ENCODE results near the gene DBNDD1. TPM values are rescaled to one million over a fixed set of nuclear protein-coding genes. Genes with fewer than 3 reads are reported as not detected.

The DBNDD1 gene
- total and polyA plus RNA-seq, 2 experiments from 2014 or later = 63.3 to 90.8 TPM

DNA sequence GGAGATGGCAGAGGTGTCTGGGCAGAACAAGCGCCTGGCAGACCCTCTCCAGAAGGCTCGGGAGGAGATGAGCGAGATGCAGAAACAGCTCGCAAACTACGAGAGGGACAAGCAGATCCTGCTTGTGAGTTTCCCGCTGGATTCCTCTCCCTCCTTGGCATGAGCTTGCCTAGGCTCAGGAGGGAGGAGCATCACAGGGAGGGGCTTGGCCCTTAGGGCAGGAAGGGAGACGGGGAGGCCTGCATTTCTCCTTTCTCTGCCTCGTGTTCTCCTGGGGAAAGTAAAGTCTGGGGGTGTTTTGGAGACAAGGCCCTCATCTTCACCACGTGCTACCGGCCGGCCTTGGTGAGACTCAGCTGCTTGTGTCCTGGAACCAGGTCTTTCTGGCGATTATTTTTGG, 18.0 kb upstream of the DBNDD1 start:
- DNase-seq (ENCODE audit: low spot score) (no peak), ATAC-seq (no peak)
- Histone ChIP-seq H3K27ac (ENCODE audit: low read depth) (no peak overlapping the region), H3K36me3 (ENCODE audit: insufficient read depth) (no peaks in the 10 kb centered on the region; the same call in 1 of the 2 replicates), H3K79me2 (replicated peaks; ENCODE audit: insufficient read depth) (no peaks in the 10 kb centered on the region), H2AFZ (no peak overlapping the region), H3F3A (replicated peaks; ENCODE audit: low read depth) (0 out of 2 replicates have a peak, but pooled peaks cover 2% of the 10 kb centered on the region), H3K27me3 (ENCODE audit: insufficient read depth) (no peaks in the 10 kb centered on the region), H4K20me1 (replicated peaks; ENCODE audit: insufficient read depth) (no peaks in the 10 kb centered on the region), H3K9me2 (ENCODE audit: insufficient read depth) (no peaks in the 10 kb centered on the region), H3K4me1 (ENCODE audit: insufficient read depth) (no peaks in the 10 kb centered on the region), H3K4me3 (no peak overlapping the region), H3K4me2 (no peak overlapping the region)
- Mint-ChIP-seq H3K36me3 (ENCODE audit: low read depth) (peaks cover 60% of the 10 kb centered on the region), H3K27ac (no peak overlapping the region), H3K4me1 (peaks cover 7% of the 10 kb centered on the region), H3K27me3 (ENCODE audit: insufficient read depth, low read depth, poor library complexity) (peaks cover 13% of the 10 kb centered on the region), H3K9me3 (no peaks in the 10 kb centered on the region), H3K4me3 (no peak overlapping the region)
- TF ChIP-seq, protein P1, sequence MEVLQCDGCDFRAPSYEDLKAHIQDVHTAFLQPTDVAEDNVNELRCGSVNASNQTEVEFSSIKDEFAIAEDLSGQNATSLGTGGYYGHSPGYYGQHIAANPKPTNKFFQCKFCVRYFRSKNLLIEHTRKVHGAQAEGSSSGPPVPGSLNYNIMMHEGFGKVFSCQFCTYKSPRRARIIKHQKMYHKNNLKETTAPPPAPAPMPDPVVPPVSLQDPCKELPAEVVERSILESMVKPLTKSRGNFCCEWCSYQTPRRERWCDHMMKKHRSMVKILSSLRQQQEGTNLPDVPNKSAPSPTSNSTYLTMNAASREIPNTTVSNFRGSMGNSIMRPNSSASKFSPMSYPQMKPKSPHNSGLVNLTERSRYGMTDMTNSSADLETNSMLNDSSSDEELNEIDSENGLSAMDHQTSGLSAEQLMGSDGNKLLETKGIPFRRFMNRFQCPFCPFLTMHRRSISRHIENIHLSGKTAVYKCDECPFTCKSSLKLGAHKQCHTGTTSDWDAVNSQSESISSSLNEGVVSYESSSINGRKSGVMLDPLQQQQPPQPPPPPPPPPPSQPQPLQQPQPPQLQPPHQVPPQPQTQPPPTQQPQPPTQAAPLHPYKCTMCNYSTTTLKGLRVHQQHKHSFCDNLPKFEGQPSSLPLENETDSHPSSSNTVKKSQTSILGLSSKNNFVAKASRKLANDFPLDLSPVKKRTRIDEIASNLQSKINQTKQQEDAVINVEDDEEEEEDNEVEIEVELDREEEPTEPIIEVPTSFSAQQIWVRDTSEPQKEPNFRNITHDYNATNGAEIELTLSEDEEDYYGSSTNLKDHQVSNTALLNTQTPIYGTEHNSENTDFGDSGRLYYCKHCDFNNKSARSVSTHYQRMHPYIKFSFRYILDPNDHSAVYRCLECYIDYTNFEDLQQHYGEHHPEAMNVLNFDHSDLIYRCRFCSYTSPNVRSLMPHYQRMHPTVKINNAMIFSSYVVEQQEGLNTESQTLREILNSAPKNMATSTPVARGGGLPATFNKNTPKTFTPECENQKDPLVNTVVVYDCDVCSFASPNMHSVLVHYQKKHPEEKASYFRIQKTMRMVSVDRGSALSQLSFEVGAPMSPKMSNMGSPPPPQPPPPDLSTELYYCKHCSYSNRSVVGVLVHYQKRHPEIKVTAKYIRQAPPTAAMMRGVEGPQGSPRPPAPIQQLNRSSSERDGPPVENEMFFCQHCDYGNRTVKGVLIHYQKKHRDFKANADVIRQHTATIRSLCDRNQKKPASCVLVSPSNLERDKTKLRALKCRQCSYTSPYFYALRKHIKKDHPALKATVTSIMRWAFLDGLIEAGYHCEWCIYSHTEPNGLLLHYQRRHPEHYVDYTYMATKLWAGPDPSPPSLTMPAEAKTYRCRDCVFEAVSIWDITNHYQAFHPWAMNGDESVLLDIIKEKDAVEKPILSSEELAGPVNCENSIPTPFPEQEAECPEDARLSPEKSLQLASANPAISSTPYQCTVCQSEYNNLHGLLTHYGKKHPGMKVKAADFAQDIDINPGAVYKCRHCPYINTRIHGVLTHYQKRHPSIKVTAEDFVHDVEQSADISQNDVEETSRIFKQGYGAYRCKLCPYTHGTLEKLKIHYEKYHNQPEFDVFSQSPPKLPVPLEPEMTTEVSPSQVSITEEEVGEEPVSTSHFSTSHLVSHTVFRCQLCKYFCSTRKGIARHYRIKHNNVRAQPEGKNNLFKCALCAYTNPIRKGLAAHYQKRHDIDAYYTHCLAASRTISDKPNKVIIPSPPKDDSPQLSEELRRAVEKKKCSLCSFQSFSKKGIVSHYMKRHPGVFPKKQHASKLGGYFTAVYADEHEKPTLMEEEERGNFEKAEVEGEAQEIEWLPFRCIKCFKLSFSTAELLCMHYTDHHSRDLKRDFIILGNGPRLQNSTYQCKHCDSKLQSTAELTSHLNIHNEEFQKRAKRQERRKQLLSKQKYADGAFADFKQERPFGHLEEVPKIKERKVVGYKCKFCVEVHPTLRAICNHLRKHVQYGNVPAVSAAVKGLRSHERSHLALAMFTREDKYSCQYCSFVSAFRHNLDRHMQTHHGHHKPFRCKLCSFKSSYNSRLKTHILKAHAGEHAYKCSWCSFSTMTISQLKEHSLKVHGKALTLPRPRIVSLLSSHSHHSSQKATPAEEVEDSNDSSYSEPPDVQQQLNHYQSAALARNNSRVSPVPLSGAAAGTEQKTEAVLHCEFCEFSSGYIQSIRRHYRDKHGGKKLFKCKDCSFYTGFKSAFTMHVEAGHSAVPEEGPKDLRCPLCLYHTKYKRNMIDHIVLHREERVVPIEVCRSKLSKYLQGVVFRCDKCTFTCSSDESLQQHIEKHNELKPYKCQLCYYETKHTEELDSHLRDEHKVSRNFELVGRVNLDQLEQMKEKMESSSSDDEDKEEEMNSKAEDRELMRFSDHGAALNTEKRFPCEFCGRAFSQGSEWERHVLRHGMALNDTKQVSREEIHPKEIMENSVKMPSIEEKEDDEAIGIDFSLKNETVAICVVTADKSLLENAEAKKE (CRISPR knock-in tag; IDR thresholded peaks at IDR 0.05) = no peak
- TF ChIP-seq, protein P2, sequence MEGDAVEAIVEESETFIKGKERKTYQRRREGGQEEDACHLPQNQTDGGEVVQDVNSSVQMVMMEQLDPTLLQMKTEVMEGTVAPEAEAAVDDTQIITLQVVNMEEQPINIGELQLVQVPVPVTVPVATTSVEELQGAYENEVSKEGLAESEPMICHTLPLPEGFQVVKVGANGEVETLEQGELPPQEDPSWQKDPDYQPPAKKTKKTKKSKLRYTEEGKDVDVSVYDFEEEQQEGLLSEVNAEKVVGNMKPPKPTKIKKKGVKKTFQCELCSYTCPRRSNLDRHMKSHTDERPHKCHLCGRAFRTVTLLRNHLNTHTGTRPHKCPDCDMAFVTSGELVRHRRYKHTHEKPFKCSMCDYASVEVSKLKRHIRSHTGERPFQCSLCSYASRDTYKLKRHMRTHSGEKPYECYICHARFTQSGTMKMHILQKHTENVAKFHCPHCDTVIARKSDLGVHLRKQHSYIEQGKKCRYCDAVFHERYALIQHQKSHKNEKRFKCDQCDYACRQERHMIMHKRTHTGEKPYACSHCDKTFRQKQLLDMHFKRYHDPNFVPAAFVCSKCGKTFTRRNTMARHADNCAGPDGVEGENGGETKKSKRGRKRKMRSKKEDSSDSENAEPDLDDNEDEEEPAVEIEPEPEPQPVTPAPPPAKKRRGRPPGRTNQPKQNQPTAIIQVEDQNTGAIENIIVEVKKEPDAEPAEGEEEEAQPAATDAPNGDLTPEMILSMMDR (conservative IDR thresholded peaks at IDR 0.05; ENCODE audit: low read depth in 2 of 2) = no peak
- TF ChIP-seq, protein P3, sequence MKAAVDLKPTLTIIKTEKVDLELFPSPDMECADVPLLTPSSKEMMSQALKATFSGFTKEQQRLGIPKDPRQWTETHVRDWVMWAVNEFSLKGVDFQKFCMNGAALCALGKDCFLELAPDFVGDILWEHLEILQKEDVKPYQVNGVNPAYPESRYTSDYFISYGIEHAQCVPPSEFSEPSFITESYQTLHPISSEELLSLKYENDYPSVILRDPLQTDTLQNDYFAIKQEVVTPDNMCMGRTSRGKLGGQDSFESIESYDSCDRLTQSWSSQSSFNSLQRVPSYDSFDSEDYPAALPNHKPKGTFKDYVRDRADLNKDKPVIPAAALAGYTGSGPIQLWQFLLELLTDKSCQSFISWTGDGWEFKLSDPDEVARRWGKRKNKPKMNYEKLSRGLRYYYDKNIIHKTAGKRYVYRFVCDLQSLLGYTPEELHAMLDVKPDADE (IDR thresholded peaks at IDR 0.05) = no peak
- TF ChIP-seq EZH2phosphoT487 (IDR thresholded peaks at IDR 0.05; ENCODE audit: unreplicated experiment) (no peak), CREB1 (CRISPR knock-in tag; IDR thresholded peaks at IDR 0.05; ENCODE audit: low read depth) (no peak), JUNB (IDR thresholded peaks at IDR 0.05; ENCODE audit: unreplicated experiment) (no peak), POLR2AphosphoS5 (IDR thresholded peaks at IDR 0.05; ENCODE audit: low read depth) (no peak), ZNF114 (CRISPR knock-in tag; IDR thresholded peaks at IDR 0.05) (no peak), STAT1 (IDR thresholded peaks at IDR 0.05; ENCODE audit: unreplicated experiment) (no peak)
